ENCODE measurements around the gene RRP9.
"Not testable (repeated sequence)": the region's sequence is repeated elsewhere in the genome, so short reads cannot be mapped to it uniquely, and the experiment has no call there.

The RRP9 gene, protein sequence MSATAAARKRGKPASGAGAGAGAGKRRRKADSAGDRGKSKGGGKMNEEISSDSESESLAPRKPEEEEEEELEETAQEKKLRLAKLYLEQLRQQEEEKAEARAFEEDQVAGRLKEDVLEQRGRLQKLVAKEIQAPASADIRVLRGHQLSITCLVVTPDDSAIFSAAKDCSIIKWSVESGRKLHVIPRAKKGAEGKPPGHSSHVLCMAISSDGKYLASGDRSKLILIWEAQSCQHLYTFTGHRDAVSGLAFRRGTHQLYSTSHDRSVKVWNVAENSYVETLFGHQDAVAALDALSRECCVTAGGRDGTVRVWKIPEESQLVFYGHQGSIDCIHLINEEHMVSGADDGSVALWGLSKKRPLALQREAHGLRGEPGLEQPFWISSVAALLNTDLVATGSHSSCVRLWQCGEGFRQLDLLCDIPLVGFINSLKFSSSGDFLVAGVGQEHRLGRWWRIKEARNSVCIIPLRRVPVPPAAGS

GRCh38 chr3:51941798-51942602, at the start of gene RRP9, which contains the start of gene PARP3:
Gene RRP9, minus strand, starts transcription at chr3:51941904. Its CDS starts 37 bp downstream, at chr3:51941867.
Gene PARP3, plus strand, starts transcription at chr3:51942363. Its CDS starts 993 bp downstream, at chr3:51943356.
- peak; percentile 100 for DNase-seq

DNA sequence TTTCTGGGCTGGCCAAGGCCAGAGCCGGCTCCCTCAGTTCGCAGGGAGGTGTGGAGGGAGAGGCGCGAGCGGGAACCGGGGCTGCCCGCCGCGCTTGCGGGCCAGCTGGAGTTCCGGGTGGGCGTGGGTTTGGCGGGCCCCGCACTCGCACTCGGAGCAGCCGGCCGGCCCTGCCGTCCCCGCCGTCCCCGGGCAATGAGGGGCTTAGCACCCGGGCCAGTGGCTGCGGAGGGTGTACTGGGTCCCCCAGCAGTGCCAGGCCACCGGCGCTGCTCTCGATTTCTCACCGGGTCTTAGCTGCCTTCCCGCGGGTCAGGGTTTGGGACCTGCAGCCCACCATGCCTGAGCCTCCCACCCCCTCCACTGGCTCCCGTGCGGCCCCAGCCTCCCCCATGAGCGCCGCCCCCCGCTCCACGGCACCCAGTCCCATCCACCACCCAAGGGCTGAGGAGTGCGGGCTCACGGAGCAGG, 48.8 kb upstream of the RRP9 start:
- not testable (repeated sequence) for DNase-seq

GRCh38 chr3:51988286-51989146, 46.8 kb upstream of the RRP9 start:
- no peak for DNase-seq

DNA sequence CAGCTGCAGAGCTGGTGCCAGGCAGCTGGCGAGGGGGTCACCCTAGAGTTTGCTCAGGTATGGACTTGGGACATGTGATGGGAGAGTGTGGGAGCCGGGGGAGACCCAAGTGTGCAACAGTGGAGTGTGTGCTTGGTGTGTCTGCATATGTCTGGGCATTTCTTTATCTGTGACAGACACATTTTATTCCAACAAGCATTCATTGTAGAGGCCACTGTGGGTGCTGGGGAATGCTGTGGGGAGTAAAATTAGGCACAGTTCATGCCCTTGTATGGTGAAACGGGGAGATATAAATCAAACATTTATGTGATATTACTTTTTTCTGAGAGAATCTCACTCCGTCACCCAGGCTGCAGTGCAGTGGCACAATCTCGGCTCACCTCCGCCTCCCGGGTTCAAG, 45.9 kb upstream of the RRP9 start:
- no peak for DNase-seq

- no peak for DNase-seq
Observed at GRCh38 chr3:51986010-51986947, 44.6 kb upstream of the RRP9 start.

- DNase-seq: no peak
Observed at GRCh38 chr3:51985063-51985462, 43.4 kb upstream of the RRP9 start.

GRCh38 chr3:51984269-51984647, 42.6 kb upstream of the RRP9 start:
- no peak for DNase-seq

- DNase-seq: no peak
Observed at GRCh38 chr3:51983578-51984268, 42.0 kb upstream of the RRP9 start.

DNA sequence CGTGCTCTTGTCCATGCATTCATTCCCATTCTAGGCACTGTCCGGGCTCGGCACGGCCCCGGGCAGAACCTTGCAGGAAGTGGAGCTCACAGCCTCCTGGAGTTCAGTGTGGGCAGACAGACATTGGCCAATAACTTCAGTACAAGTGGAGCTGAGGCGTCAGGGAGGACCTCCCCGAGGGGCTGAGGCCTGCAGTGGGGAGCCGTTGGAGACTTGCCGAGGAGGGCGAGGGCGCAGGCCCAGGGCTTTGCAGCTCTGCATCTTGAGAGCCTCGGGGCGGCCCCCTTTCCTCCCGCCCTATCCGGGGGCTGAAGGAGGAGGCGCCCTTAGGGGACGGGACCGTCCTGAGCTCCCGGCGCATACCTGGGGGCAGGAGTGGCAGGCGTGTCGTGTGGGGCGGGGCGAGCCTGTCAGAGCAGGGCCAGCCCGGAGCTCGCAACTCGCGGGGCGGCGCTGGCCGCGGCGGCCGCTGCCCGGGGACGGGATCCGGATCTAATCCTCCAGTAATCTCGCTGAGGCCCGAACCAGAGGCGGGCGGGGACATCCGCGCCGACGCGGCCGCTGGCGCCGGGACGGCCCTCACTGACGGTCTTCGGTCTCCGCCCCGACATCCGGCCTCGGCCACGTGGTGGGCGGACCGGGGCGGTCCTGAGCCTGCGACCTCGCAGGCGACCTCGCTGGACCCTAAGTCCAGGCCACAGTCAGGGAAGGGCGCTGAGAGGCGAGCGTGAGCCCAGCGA, 41.3 kb upstream of the RRP9 start, which contains the start of gene ACY1:
Gene ACY1 (plus strand): TSS at position 698 of the 740 bp plus-strand sequence. CDS start 530 bp downstream, outside the sequence.
- DNase-seq: peak; percentile 76

- DNase-seq: peak; percentile 38
Observed at GRCh38 chr3:51982352-51982837, 40.7 kb upstream of the RRP9 start.

GRCh38 chr3:51980253-51980652, 38.5 kb upstream of the RRP9 start:
- DNase-seq: no peak

GRCh38 chr3:51978143-51978502, 36.4 kb upstream of the RRP9 start:
- no peak for DNase-seq

DNA sequence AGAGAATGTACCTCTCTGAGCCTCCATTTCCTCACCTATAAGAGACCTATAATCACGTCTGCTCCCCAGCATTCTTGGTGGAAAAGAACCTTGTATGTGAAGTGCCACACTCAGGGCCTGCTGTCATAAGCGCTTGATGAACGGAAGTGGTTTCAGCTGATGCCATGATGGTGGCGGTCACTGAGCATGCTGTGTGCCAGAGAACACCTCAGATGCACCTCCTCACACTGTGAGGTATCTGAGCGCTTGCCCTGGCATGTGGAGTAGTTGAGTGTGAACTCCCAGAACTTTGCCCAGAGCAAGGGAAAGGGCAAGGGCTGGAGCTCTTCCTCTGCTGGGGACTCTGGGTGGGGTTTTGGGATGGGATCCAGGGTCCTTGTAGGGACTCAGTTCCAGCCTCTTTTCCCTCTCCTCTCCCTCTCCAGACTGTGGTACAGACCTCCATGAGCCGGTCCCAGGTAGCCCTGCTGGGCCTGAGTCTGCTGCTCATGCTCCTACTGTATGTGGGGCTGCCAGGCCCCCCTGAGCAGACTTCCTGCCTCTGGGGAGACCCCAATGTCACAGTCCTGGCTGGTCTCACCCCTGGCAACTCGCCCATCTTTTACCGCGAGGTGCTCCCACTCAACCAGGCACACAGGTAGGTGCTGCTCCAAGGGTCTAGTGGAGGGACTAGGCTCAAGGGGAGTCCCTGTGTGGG, 35.9 kb upstream of the RRP9 start:
- DNase-seq: peak; percentile 51

DNA sequence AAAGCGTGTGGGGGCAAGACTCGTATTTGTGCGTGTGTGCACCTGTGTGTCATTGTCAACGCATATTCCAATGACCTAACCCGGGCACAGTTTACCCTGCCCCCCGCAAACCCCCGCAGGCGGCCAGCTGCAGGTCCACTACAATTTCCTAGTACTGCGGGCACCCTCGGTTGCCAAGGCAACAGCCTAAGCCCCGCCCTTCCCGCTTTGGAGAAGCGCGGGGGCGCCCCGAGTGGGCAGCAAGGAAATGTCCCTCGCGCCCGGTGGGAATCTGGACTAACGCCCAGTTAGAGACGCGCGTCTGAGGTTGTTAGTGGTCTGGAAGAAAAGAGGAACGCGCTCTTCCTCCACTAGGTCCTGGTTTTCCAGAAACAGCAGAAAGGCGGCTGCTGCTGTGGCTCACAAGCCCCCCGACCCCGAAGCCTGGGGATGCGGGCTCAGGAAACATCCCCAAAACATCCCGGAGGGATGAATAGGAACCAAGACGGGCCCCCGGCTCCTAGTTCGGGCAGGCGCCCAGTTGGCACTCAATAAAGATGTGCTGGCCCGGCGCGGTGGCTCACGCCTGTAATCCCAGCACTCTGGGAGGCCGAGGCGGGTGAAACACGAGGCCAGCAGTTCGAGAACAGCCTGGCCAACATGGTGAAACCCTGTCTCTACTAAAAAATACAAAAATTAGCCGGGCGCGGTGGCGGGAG, 34.3 kb upstream of the RRP9 start:
- peak; percentile 48 for DNase-seq

- DNase-seq: peak; percentile 80
Observed at GRCh38 chr3:51974963-51975851, 33.5 kb upstream of the RRP9 start, which contains the start of gene ABHD14A. Gene ABHD14A, plus strand, starts transcription at chr3:51975064. Its CDS starts 72 bp downstream, at chr3:51975136.

DNA sequence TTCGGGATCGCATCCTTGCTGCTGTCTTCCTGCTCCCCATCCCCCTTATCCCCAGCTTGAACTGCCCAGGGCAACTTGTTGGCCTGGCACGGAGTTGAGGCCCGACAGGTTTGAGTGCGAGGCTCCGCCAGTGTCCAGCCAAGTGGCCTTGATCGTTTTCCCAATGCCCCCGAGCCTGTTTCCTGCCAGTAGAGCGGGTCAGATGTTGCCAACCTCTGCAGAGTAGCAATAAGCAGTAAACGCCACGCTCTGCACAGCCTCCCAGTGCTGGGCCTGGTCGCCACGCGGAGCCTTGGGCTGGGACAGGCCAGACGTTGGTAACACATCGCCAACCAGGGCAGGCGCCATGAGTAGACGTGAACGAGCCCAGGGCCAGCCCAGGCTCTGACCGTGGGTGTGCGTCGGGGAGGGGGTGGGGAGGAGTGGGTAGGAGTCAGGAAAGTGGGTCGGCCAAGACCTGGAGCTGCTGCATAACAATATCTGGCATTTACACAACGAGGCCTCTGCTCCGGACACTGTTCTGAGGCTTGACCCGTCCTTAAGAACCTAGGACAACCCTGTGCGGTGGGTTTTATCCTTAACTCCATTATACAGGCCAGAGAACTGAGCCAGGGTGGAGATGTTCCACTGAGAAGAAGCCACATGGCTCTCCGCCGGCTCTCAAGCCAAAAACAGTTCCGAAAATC, 32.7 kb upstream of the RRP9 start:
- peak; percentile 27 for DNase-seq

- DNase-seq: no peak
Observed at GRCh38 chr3:51971350-51971749, 29.6 kb upstream of the RRP9 start.
